Mesodermal cell (in vitro differentiated cells): ENCODE measurements around the gene MAPK8IP1.

Experiments
- H3K27ac ChIP-seq: 2 replicates; pipeline ENCODE4 v1.7.0; 2013; ENCODE audit warnings: mild to moderate bottlenecking, low read depth, low read length, moderate library complexity; ENCODE audit not compliant: severe bottlenecking
- H3K36me3 ChIP-seq: 2 replicates; pipeline ENCODE4 v1.7.1; 2013; ENCODE audit warnings: mild to moderate bottlenecking, low read length, moderate library complexity; ENCODE audit not compliant: control insufficient read depth, insufficient read depth
- H3K4me1 ChIP-seq: one replicate; pipeline ENCODE4 v1.7.1; 2013; ENCODE audit warnings: mild to moderate bottlenecking, low read length; ENCODE audit not compliant: insufficient read depth, control insufficient read depth, poor library complexity, severe bottlenecking
- H3K4me3 ChIP-seq: 2 replicates; pipeline ENCODE4 v1.7.0; 2013; ENCODE audit warnings: low read length, control low read depth, mild to moderate bottlenecking; ENCODE audit not compliant: insufficient read depth, poor library complexity, severe bottlenecking; ENCODE audit errors: extremely low read depth
- H3K9me3 ChIP-seq: 2 replicates; pipeline ENCODE4 v1.7.1; 2013; ENCODE audit warnings: mild to moderate bottlenecking, low read length, moderate library complexity; ENCODE audit not compliant: control insufficient read depth
- WGBS, 2 experiments: methylation state at CpG; one replicate each; pipeline ENCODE4 v1.1.5; 2013; ENCODE audit warnings: missing lambda C conversion rate in 2 of 2; ENCODE audit not compliant: insufficient coverage in 2 of 2; 5-methylcytosine and 5-hydroxymethylcytosine counted together

MAPK8IP1 gene

DNA sequence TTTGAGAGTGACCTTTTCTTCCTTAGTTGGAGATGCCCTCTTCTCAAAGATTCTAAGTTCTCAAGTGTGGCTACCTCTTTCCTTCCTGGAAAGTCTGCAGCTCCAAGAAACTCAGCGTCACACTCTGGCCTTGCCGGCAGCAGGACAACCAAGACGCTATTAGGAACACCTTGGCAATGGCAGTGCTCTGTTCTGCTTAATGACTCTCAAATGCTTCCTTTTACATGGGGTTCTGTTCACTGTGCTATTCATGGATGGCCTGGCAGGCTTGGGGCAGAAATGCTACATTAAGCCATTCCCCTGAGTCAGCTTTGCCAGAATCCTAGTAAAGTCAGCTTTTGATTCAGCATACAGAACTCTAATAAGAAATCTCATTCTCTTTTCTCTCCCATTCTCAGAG, 62.9 kb downstream of the MAPK8IP1 start:
- Histone ChIP-seq H3K27ac (no peak overlapping the region), H3K4me3 (no peak overlapping the region), H3K36me3 (peaks cover 85% of the 10 kb centered on the region), H3K9me3 (no peaks in the 10 kb centered on the region), H3K4me1 (no peaks in the 10 kb centered on the region)
- WGBS, 2 experiments = 91 to 97% methylated on average over 3 of the region's 3 CpGs

GRCh38 chr11:45949992-45950407, 64.5 kb downstream of the MAPK8IP1 start:
- Histone ChIP-seq H3K4me1 (no peaks in the 10 kb centered on the region), H3K4me3 (no peak overlapping the region), H3K27ac (no peak overlapping the region), H3K36me3 (peaks cover 80% of the 10 kb centered on the region), H3K9me3 (no peaks in the 10 kb centered on the region)
- 100% methylated on average over 1 of the region's 1 CpG for WGBS, 2 experiments
